B cell (primary cell): Measurements from ENCODE around the gene SFTPB. TPM values are rescaled to one million over a fixed set of nuclear protein-coding genes. Genes with fewer than 3 reads are reported as not detected.

ENCODE experiments used
- ATAC-seq: fragments of 200-7000 bp; cut with Tn5 transposase; one replicate; pipeline ENCODE4 v1.10.0; 2021; ENCODE audit warnings: low read depth, mild to moderate bottlenecking, moderate number of reproducible peaks, moderate library complexity
- CTCF ChIA-PET: fragments of 350-600 bp; sonication (Branson Sonifier 250); formaldehyde crosslinking; loops from one replicate; lab custom pipeline; 2021; ENCODE audit warnings: antibody characterized with exemption, inconsistent platforms; lab: Charles Lee
- POLR2A ChIA-PET: fragments of 350-600 bp; sonication (Branson Sonifier 250); formaldehyde crosslinking; loops from one replicate; lab custom pipeline; 2021; ENCODE audit warnings: antibody characterized with exemption; lab: Charles Lee
- DNase-seq: peaks from one replicate; pipeline ENCODE4 v3.0.0; 2013
- H2AFZ ChIP-seq: 2 replicates; pipeline ENCODE4 v1.6.1; 2012; ENCODE audit warnings: mild to moderate bottlenecking, low read depth, low read length; ENCODE audit not compliant: insufficient read depth, poor library complexity, severe bottlenecking
- H3K27ac ChIP-seq, 2 donors: 1 replicate in 1 of 2; 2 replicates in 1 of 2; pipeline ENCODE4 v1.5.1; 2012 to 2013; ENCODE audit warnings: low read length in 2 of 2, mild to moderate bottlenecking in 2 of 2, moderate library complexity in 1 of 2
- H3K27me3 ChIP-seq, 4 experiments: fragments of 200-600 bp in 1 of 4; sonication (generic) in 1 of 4; replicated peaks in 1 of 4; 1 replicate in 2 of 4; 2 replicates in 2 of 4; pipeline versions ENCODE4 v1.6.1 to v1.7.0; 2013 to 2016; ENCODE audit warnings: low read length in 3 of 4, mild to moderate bottlenecking in 2 of 4, mixed read lengths in 1 of 4, moderate library complexity in 1 of 4; ENCODE audit not compliant: insufficient read depth in 4 of 4, control insufficient read depth in 3 of 4; ENCODE audit errors: control extremely low read depth in 1 of 4
- H3K36me3 ChIP-seq, 2 experiments: replicated peaks in 1 of 2; 1 replicate in 1 of 2; 2 replicates in 1 of 2; pipeline versions ENCODE4 v1.6.1 to v1.7.1; 2013; ENCODE audit warnings: low read length in 1 of 2; ENCODE audit not compliant: insufficient read depth in 2 of 2, control insufficient read depth in 1 of 2; ENCODE audit errors: control extremely low read depth in 1 of 2, extremely low read depth in 1 of 2
- H3K4me1 ChIP-seq, 2 donors: fragments of 200-600 bp in 1 of 2; sonication (generic) in 1 of 2; 1 replicate in 1 of 2; 2 replicates in 1 of 2; pipeline versions ENCODE4 v1.5.1 to v1.6.1; 2013 to 2017; ENCODE audit warnings: low read length in 2 of 2; ENCODE audit not compliant: control insufficient read depth in 2 of 2, insufficient read depth in 2 of 2
- H3K4me2 ChIP-seq: replicated peaks from 2 replicates; pipeline ENCODE3; 2012; ENCODE audit warnings: mild to moderate bottlenecking, low read depth, low read length; ENCODE audit not compliant: poor library complexity, severe bottlenecking
- H3K4me3 ChIP-seq, 5 experiments: fragments of 200-600 bp in 1 of 5; sonication (generic) in 1 of 5; 1 replicate in 3 of 5; 2 replicates in 2 of 5; pipeline versions ENCODE4 v1.5.1 to v1.7.0; 2011 to 2016; ENCODE audit warnings: low read length in 4 of 5, mild to moderate bottlenecking in 4 of 5, low read depth in 2 of 5, control low read depth in 1 of 5, moderate library complexity in 1 of 5; ENCODE audit not compliant: insufficient read depth in 1 of 5; ENCODE audit errors: control extremely low read depth in 1 of 5, extremely low read depth in 1 of 5
- H3K79me2 ChIP-seq: fragments of 200-600 bp; sonication (generic); one replicate; pipeline ENCODE4 v1.6.0; 2016; ENCODE audit warnings: low read length; ENCODE audit not compliant: control insufficient read depth, insufficient read depth
- H3K9ac ChIP-seq: fragments of 200-600 bp; sonication (generic); 2 replicates; pipeline ENCODE4 v1.6.1; 2017; ENCODE audit warnings: mild to moderate bottlenecking, low read length, moderate library complexity
- H3K9me3 ChIP-seq, 3 donors: one replicate each; pipeline versions ENCODE4 v1.6.1 to v1.7.1; 2013; ENCODE audit warnings: low read length in 2 of 3; ENCODE audit not compliant: control insufficient read depth in 2 of 3, insufficient read depth in 1 of 3; ENCODE audit errors: control extremely low read depth in 1 of 3
- H4K20me1 ChIP-seq: 2 replicates; pipeline ENCODE4 v1.6.0; 2012; ENCODE audit warnings: mild to moderate bottlenecking, low read length; ENCODE audit not compliant: insufficient read depth, control insufficient read depth, poor library complexity, severe bottlenecking
- H3K27ac Mint-ChIP-seq: one replicate; pipeline ENCODE4 v1.8.0; 2021; ENCODE audit warnings: mixed read lengths
- H3K27me3 Mint-ChIP-seq: one replicate; pipeline ENCODE4 v1.8.0; 2021; ENCODE audit warnings: mixed read lengths
- H3K4me1 Mint-ChIP-seq: one replicate; pipeline ENCODE4 v1.8.0; 2021; ENCODE audit warnings: mixed read lengths
- H3K4me3 Mint-ChIP-seq: one replicate; pipeline ENCODE4 v1.8.0; 2021; ENCODE audit warnings: mixed read lengths
- H3K9me3 Mint-ChIP-seq: one replicate; pipeline ENCODE4 v1.8.0; 2022; ENCODE audit warnings: mixed read lengths; ENCODE audit not compliant: insufficient read depth
- CTCF ChIP-seq: fragments of 200-600 bp; IDR thresholded peaks from one replicate; pipeline ENCODE4 v1.8.0; 2022; ENCODE audit warnings: antibody characterized with exemption, mild to moderate bottlenecking
- EZH2 ChIP-seq: IDR thresholded peaks from 2 replicates; pipeline ENCODE4 v1.6.1; 2012; ENCODE audit warnings: borderline replicate concordance, low read depth, mild to moderate bottlenecking, moderate library complexity, low read length; ENCODE audit not compliant: insufficient read depth, poor library complexity, severe bottlenecking
- WGBS: methylation state at CpG from one replicate; pipeline ENCODE4 v1.1.5; 2013; ENCODE audit warnings: missing lambda C conversion rate; ENCODE audit not compliant: insufficient coverage; 5-methylcytosine and 5-hydroxymethylcytosine counted together
- intact Hi-C: fragments of 100-400 bp; cut with micrococcal nuclease; formaldehyde crosslinking; loops from one replicate; pipeline ENCODE4 v1.10.0; 2022
- polyA plus RNA-seq: library from polyadenylated mRNA; depleted of rRNA; stranded (reverse); fragments of >200 nt; gene quantifications from 2 replicates; pipeline ENCODE4 v1.2.3, GENCODE V29; 2012
- total RNA-seq, 2 donors: library from RNA; stranded (reverse); fragments of 120-200 nt in 1 of 2; gene quantifications; 1 replicate in 1 of 2; 2 replicates in 1 of 2; pipeline versions ENCODE4 v1.2.3 to v1.2.4, GENCODE V29; 2013 to 2022

The SFTPB gene
- total and polyA plus RNA-seq, 2 donors (not counting 1 experiment from before 2014, with no cell fraction given): not detected

- H2AFZ ChIP-seq: no peak overlapping the region
- peaks cover 0 to 4% (median 0%) of the 10 kb centered on the region in 3 donors for H3K9me3 ChIP-seq
- no peaks in the 10 kb centered on the region for H4K20me1 ChIP-seq
- DNase-seq: no peak
- TF ChIP-seq EZH2 (no peak), CTCF (no peak)
- H3K4me2 ChIP-seq: no peak overlapping the region
- H3K36me3 ChIP-seq: no peaks in the 10 kb centered on the region
- WGBS: 93% methylated on average over 2 of the region's 2 CpGs
- ChIA-PET CTCF (no interaction called here), POLR2A (no interaction called here)
- H3K4me3 Mint-ChIP-seq: no peak overlapping the region
- H3K4me1 ChIP-seq: peaks cover 4 to 11% of the 10 kb centered on the region in 2 donors
- H3K4me3 ChIP-seq: no peak overlapping the region
- H3K4me1 Mint-ChIP-seq: peaks cover 17% of the 10 kb centered on the region
- H3K9ac ChIP-seq: no peak overlapping the region
- ATAC-seq: no peak
- H3K27me3 ChIP-seq: peaks cover 0 to 8% (median 3%) of the 10 kb centered on the region in 4 experiments
- intact Hi-C loops: no loop called here
- no peaks in the 10 kb centered on the region for H3K9me3 Mint-ChIP-seq
- H3K27ac Mint-ChIP-seq: no peak overlapping the region
- H3K27me3 Mint-ChIP-seq: peaks cover 8% of the 10 kb centered on the region
- H3K79me2 ChIP-seq: no peaks in the 10 kb centered on the region
- no peak overlapping the region for H3K27ac ChIP-seq
These were observed 6.4 kb upstream of the SFTPB start for GRCh38 chr2:85674417-85674816.

GRCh38 chr2:85673716-85674375, 5.8 kb upstream of the SFTPB start:
- H3K4me3 ChIP-seq: no peak overlapping the region
- H3K4me1 ChIP-seq: peaks cover 5 to 6% of the 10 kb centered on the region in 2 donors
- H3K27ac ChIP-seq: no peak overlapping the region
- DNase-seq (no peak), ATAC-seq (no peak)
- H4K20me1 ChIP-seq: no peaks in the 10 kb centered on the region
- H3K36me3 ChIP-seq: no peaks in the 10 kb centered on the region
- 91% methylated on average over 9 of the region's 11 CpGs for WGBS
- no peak overlapping the region for H3K4me2 ChIP-seq
- ChIA-PET POLR2A (no interaction called here), CTCF (interaction anchor here (1.3 to 1.7 kb wide), 2 partner anchors 34 to 53 kb away, joined by 3 to 5 read pairs; no protein-coding TSS in a partner anchor)
- no peaks in the 10 kb centered on the region for H3K79me2 ChIP-seq
- H3K27me3 Mint-ChIP-seq: peaks cover 8% of the 10 kb centered on the region
- no peak overlapping the region for H3K9ac ChIP-seq
- TF ChIP-seq EZH2 (no peak), CTCF (no peak)
- no peak overlapping the region for H3K4me3 Mint-ChIP-seq
- intact Hi-C loops: no loop called here
- H3K4me1 Mint-ChIP-seq: peaks cover 12% of the 10 kb centered on the region
- H3K9me3 ChIP-seq: peaks cover 0 to 4% (median 0%) of the 10 kb centered on the region in 3 donors
- no peak overlapping the region for H3K27ac Mint-ChIP-seq
- H2AFZ ChIP-seq: no peak overlapping the region
- peaks cover 0 to 5% (median 3%) of the 10 kb centered on the region in 4 experiments for H3K27me3 ChIP-seq
- no peaks in the 10 kb centered on the region for H3K9me3 Mint-ChIP-seq
